ENCODE results near the gene BNIP3.
"Not testable (repeated sequence)": the region's sequence is repeated elsewhere in the genome, so short reads cannot be mapped to it uniquely, and the experiment has no call there.

The BNIP3 gene

GRCh38 chr10:131921184-131921583 lies 60.5 kb downstream of the BNIP3 start:
- peak; percentile 65 for DNase-seq (ENCODE audit: low spot score)
- in situ Hi-C loops (cut with MboI; ENCODE audit: low pct_unique_long_range_greater_than_20kb, low sequenced_read_pairs, unreplicated experiment): no loop called here
- TF ChIP-seq, protein P1, sequence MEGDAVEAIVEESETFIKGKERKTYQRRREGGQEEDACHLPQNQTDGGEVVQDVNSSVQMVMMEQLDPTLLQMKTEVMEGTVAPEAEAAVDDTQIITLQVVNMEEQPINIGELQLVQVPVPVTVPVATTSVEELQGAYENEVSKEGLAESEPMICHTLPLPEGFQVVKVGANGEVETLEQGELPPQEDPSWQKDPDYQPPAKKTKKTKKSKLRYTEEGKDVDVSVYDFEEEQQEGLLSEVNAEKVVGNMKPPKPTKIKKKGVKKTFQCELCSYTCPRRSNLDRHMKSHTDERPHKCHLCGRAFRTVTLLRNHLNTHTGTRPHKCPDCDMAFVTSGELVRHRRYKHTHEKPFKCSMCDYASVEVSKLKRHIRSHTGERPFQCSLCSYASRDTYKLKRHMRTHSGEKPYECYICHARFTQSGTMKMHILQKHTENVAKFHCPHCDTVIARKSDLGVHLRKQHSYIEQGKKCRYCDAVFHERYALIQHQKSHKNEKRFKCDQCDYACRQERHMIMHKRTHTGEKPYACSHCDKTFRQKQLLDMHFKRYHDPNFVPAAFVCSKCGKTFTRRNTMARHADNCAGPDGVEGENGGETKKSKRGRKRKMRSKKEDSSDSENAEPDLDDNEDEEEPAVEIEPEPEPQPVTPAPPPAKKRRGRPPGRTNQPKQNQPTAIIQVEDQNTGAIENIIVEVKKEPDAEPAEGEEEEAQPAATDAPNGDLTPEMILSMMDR (IDR thresholded peaks at IDR 0.05; ENCODE audit: extremely low read depth, insufficient read depth, missing control alignments): no peak

GRCh38 chr10:131920693-131921092 lies 61.0 kb downstream of the BNIP3 start:
- TF ChIP-seq, protein P1 (IDR thresholded peaks at IDR 0.05; ENCODE audit: extremely low read depth, insufficient read depth, missing control alignments): no peak
- no peak for DNase-seq (ENCODE audit: low spot score)
- in situ Hi-C loops (cut with MboI; ENCODE audit: low pct_unique_long_range_greater_than_20kb, low sequenced_read_pairs, unreplicated experiment): no loop called here

DNA sequence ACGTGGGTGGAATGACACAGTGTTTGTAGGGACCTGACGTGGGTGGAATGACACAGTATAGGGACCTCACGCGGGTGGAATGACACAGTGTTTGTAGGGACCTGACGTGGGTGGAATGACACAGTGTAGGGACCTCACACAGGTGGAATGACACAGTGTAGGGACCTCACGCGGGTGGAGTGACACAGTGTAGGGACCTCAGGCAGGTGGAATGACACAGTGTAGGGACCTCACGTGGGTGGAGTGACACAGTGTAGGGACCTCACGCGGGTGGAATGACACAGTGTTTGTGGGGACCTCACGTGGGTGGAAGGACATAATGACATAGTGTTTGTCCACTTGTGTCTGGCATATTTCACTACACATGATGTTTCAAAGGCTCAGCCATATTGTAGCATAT lies 61.6 kb downstream of the BNIP3 start:
- in situ Hi-C loops (cut with MboI; ENCODE audit: low pct_unique_long_range_greater_than_20kb, low sequenced_read_pairs, unreplicated experiment): no loop called here
- TF ChIP-seq, protein P1 (IDR thresholded peaks at IDR 0.05; ENCODE audit: extremely low read depth, insufficient read depth, missing control alignments): no peak
- no peak for DNase-seq (ENCODE audit: low spot score)

DNA sequence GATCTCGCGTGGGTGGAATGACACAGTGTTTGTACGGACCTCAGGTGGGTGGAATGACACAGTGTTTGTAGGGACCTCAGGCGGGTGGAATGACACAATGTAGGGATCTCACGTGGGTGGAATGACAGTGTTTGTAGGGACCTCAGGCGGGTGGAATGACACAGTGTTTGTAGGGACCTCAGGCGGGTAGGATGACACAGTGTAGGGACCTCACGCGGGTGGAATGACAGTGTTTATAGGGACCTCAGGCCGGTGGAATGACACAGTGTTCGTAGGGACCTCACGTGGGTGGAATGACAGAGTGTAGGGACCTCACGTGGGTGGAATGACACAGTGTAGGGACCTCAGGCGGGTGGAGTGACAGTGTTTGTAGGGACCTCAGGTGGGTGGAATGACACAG lies 62.3 kb downstream of the BNIP3 start:
- DNase-seq (ENCODE audit: low spot score); in situ Hi-C loops (cut with MboI; ENCODE audit: low pct_unique_long_range_greater_than_20kb, low sequenced_read_pairs, unreplicated experiment): not testable (repeated sequence)
